T-cell (primary cell): ENCODE results near the gene CNPY4. TPM values are rescaled to one million over a fixed set of nuclear protein-coding genes. Genes with fewer than 3 reads are reported as not detected.

Source experiments
- ATAC-seq, 4 experiments: fragments of 200-7000 bp in 3 of 4; fragments of 150-1000 bp in 1 of 4; cut with Tn5 transposase; replicated peaks in 1 of 4; 1 replicate in 3 of 4; 2 replicates in 1 of 4; pipeline ENCODE4 v1.10.0; 2021; ENCODE audit warnings: moderate library complexity in 3 of 4, mild to moderate bottlenecking in 2 of 4, moderate number of reproducible peaks in 1 of 4
- CTCF ChIA-PET, 2 donors: fragments of 300-600 bp; sonication (Branson Sonifier 250); formaldehyde crosslinking; loops; one replicate each; lab custom pipeline; 2022; ENCODE audit warnings: antibody characterized with exemption in 2 of 2; lab: Charles Lee
- POLR2A ChIA-PET, 2 donors: fragments of 300-600 bp; sonication (Branson Sonifier 250); formaldehyde crosslinking; loops; one replicate each; lab custom pipeline; 2022; ENCODE audit warnings: antibody characterized with exemption in 2 of 2; lab: Charles Lee
- DNase-seq, 35 experiments: peaks; one replicate each; pipeline versions ENCODE4 v3.0.0 to v3.0.0-alpha.2; 2013 to 2023
- H3K27ac ChIP-seq: one replicate; pipeline ENCODE4 v1.5.1; 2013; ENCODE audit warnings: low read length
- H3K27me3 ChIP-seq, 2 experiments: replicated peaks in 1 of 2; 1 replicate in 1 of 2; 2 replicates in 1 of 2; pipeline versions ENCODE4 v1.6.1 to v1.7.0; 2013; ENCODE audit warnings: low read length in 1 of 2, mixed read lengths in 1 of 2; ENCODE audit not compliant: control insufficient read depth in 2 of 2, insufficient read depth in 2 of 2; ENCODE audit errors: extremely low read depth in 1 of 2
- H3K36me3 ChIP-seq, 2 donors: 1 replicate in 1 of 2; 2 replicates in 1 of 2; pipeline versions ENCODE4 v1.6.1 to v1.7.0; 2013; ENCODE audit warnings: low read length in 1 of 2; ENCODE audit not compliant: control insufficient read depth in 2 of 2, insufficient read depth in 1 of 2; ENCODE audit errors: extremely low read depth in 1 of 2
- H3K4me1 ChIP-seq, 2 experiments: 1 replicate in 1 of 2; 2 replicates in 1 of 2; pipeline versions ENCODE4 v1.6.1 to v1.7.0; 2013; ENCODE audit warnings: low read length in 2 of 2, mixed read lengths in 1 of 2; ENCODE audit not compliant: insufficient read depth in 2 of 2, control insufficient read depth in 1 of 2; ENCODE audit errors: extremely low read depth in 1 of 2
- H3K4me3 ChIP-seq, 2 donors: 1 replicate in 1 of 2; 2 replicates in 1 of 2; pipeline versions ENCODE4 v1.5.1 to v1.7.0; 2013; ENCODE audit warnings: mild to moderate bottlenecking in 2 of 2, low read length in 1 of 2, moderate library complexity in 1 of 2; ENCODE audit not compliant: control insufficient read depth in 1 of 2; ENCODE audit errors: extremely low read depth in 1 of 2
- H3K9me3 ChIP-seq: 2 replicates; pipeline ENCODE4 v1.7.0; 2013
- H3K27ac Mint-ChIP-seq, 2 donors: one replicate each; pipeline ENCODE4 v1.8.0; 2020 to 2021; ENCODE audit warnings: mild to moderate bottlenecking in 2 of 2, mixed read lengths in 2 of 2
- H3K27me3 Mint-ChIP-seq, 2 donors: one replicate each; pipeline ENCODE4 v1.8.0; 2021 to 2022; ENCODE audit warnings: mixed read lengths in 2 of 2
- H3K36me3 Mint-ChIP-seq: one replicate; pipeline ENCODE4 v1.8.0; 2021; ENCODE audit warnings: mixed read lengths
- H3K4me1 Mint-ChIP-seq, 3 donors: one replicate each; pipeline ENCODE4 v1.8.0; 2020 to 2022; ENCODE audit warnings: mixed read lengths in 3 of 3, mild to moderate bottlenecking in 1 of 3
- H3K4me3 Mint-ChIP-seq, 3 donors: one replicate each; pipeline ENCODE4 v1.8.0; 2020 to 2022; ENCODE audit warnings: mild to moderate bottlenecking in 3 of 3, mixed read lengths in 3 of 3, moderate library complexity in 3 of 3
- H3K9me3 Mint-ChIP-seq, 3 donors: one replicate each; pipeline ENCODE4 v1.8.0; 2020 to 2022; ENCODE audit warnings: mixed read lengths in 3 of 3
- WGBS: methylation state at CpG from one replicate; pipeline ENCODE4 v1.1.5; 2013; ENCODE audit warnings: missing lambda C conversion rate; ENCODE audit not compliant: insufficient coverage; 5-methylcytosine and 5-hydroxymethylcytosine counted together
- total RNA-seq, 35 experiments: library from RNA in 6 of 35; stranded (reverse) in 6 of 35; fragments of 120-200 nt in 1 of 35; gene quantifications; one replicate each; pipeline versions ENCODE4 v1.2.1 to v1.2.4 and lab custom pipeline; 2013 to 2026

CNPY4 gene
- total RNA-seq, 5 donors from 2014 or later (not counting 1 experiment from before 2014, with no cell fraction given): 23.9 to 90.0 (median 79.6) TPM

- peaks cover 16 to 30% (median 24%) of the 10 kb centered on the region in 3 donors for H3K4me1 Mint-ChIP-seq
- peak overlapping the region; percentile 87 for H3K27ac ChIP-seq
- peaks cover 38% of the 10 kb centered on the region for H3K36me3 Mint-ChIP-seq
Observed at GRCh38 chr7:100089458-100090196, 29.8 kb upstream of the CNPY4 start.

GRCh38 chr7:100090527-100091410 lies 28.7 kb upstream of the CNPY4 start:
- H3K27me3 Mint-ChIP-seq: no peaks in the 10 kb centered on the region
- no peaks in the 10 kb centered on the region for H3K9me3 Mint-ChIP-seq
- ATAC-seq (no peak), DNase-seq (no peak)
- no peaks in the 10 kb centered on the region for H3K9me3 ChIP-seq
- H3K27me3 ChIP-seq: no peaks in the 10 kb centered on the region
- peak overlapping the region; percentile 8 to 14 for H3K27ac Mint-ChIP-seq
- H3K36me3 Mint-ChIP-seq: peaks cover 46% of the 10 kb centered on the region
- 85% methylated on average over 9 of the region's 14 CpGs for WGBS
- H3K36me3 ChIP-seq: peaks cover 29 to 56% of the 10 kb centered on the region in 2 donors
- ChIA-PET POLR2A (interaction anchor here in 1 of 2 donors (0.6 kb wide), 1 partner anchor 20 kb away, joined by 3 read pairs; no protein-coding TSS in a partner anchor), CTCF (interaction anchor here (0.5 to 0.7 kb wide), 2 partner anchors 8 to 39 kb away, joined by 4 to 6 read pairs; no protein-coding TSS in a partner anchor)
- no peak overlapping the region for H3K4me3 ChIP-seq
- H3K4me1 Mint-ChIP-seq: peaks cover 20 to 32% (median 31%) of the 10 kb centered on the region in 3 donors
- H3K4me1 ChIP-seq: peaks cover 5 to 18% of the 10 kb centered on the region in 2 experiments
- no peak overlapping the region for H3K27ac ChIP-seq
- H3K4me3 Mint-ChIP-seq: peak overlapping the region; percentile 21 to 91 (median 58)

More at GRCh38 chr7:100089458-100090196, 29.8 kb upstream of the CNPY4 start:
- 49% methylated on average over 2 of the region's 7 CpGs for WGBS
- no peak for ATAC-seq
- Mint-ChIP-seq H3K4me3 (peak overlapping the region; percentile 85 to 91 (median 88)), H3K27me3 (no peaks in the 10 kb centered on the region), H3K27ac (peak overlapping the region; percentile 88 to 95), H3K9me3 (no peaks in the 10 kb centered on the region)
- POLR2A ChIA-PET: interaction anchor here (0.6 to 1.0 kb wide), 2 partner anchors 35 to 170 kb away, joined by 3 to 6 read pairs; no protein-coding TSS in a partner anchor
- H3K27me3 ChIP-seq: no peaks in the 10 kb centered on the region
- peaks cover 24 to 45% of the 10 kb centered on the region in 2 donors for H3K36me3 ChIP-seq
- peak overlapping the region; percentile 79 to 97 for H3K4me3 ChIP-seq
- peaks cover 5 to 18% of the 10 kb centered on the region in 2 experiments for H3K4me1 ChIP-seq
- H3K9me3 ChIP-seq: no peaks in the 10 kb centered on the region
- CTCF ChIA-PET: no interaction called here
- DNase-seq: no peak

GRCh38 chr7:100091411-100092181 lies 27.8 kb upstream of the CNPY4 start:
- Mint-ChIP-seq H3K36me3 (peaks cover 49% of the 10 kb centered on the region), H3K27ac (peak overlapping the region; percentile 8 to 14), H3K27me3 (no peaks in the 10 kb centered on the region), H3K4me1 (peaks cover 21 to 33% (median 32%) of the 10 kb centered on the region in 3 donors), H3K4me3 (no peak overlapping the region), H3K9me3 (no peaks in the 10 kb centered on the region)
- H3K36me3 ChIP-seq: peaks cover 29 to 63% of the 10 kb centered on the region in 2 donors
- CTCF ChIA-PET: interaction anchor here (1.0 to 1.3 kb wide), 2 partner anchors 9 kb away, joined by 3 to 4 read pairs; no protein-coding TSS in a partner anchor
- POLR2A ChIA-PET: no interaction called here
- DNase-seq (no peak), ATAC-seq (no peak)
- H3K4me1 ChIP-seq: peaks cover 5 to 18% of the 10 kb centered on the region in 2 experiments
- WGBS: 88% methylated on average over 13 of the region's 19 CpGs
- H3K9me3 ChIP-seq: no peaks in the 10 kb centered on the region
- H3K4me3 ChIP-seq: no peak overlapping the region
- no peaks in the 10 kb centered on the region for H3K27me3 ChIP-seq
- no peak overlapping the region for H3K27ac ChIP-seq

GRCh38 chr7:100093054-100093453 lies 26.4 kb upstream of the CNPY4 start:
- H3K27me3 ChIP-seq: no peaks in the 10 kb centered on the region
- peaks cover 5 to 13% of the 10 kb centered on the region in 2 experiments for H3K4me1 ChIP-seq
- Mint-ChIP-seq H3K9me3 (no peaks in the 10 kb centered on the region), H3K36me3 (peaks cover 60% of the 10 kb centered on the region), H3K27ac (no peak overlapping the region), H3K4me1 (peaks cover 30 to 39% (median 35%) of the 10 kb centered on the region in 3 donors), H3K4me3 (no peak overlapping the region), H3K27me3 (no peaks in the 10 kb centered on the region)
- peaks cover 40 to 77% of the 10 kb centered on the region in 2 donors for H3K36me3 ChIP-seq
- 60% methylated on average over 1 of the region's 8 CpGs for WGBS
- no peak for DNase-seq
- H3K27ac ChIP-seq: no peak overlapping the region
- ChIA-PET POLR2A (no interaction called here), CTCF (interaction anchor here in 1 of 2 donors (1.3 kb wide), 1 partner anchor 10 kb away, joined by 4 read pairs; no protein-coding TSS in a partner anchor)
- H3K4me3 ChIP-seq: no peak overlapping the region
- no peaks in the 10 kb centered on the region for H3K9me3 ChIP-seq
- ATAC-seq: no peak

GRCh38 chr7:100093498-100093897 lies 25.9 kb upstream of the CNPY4 start:
- POLR2A ChIA-PET: no interaction called here
- peaks cover 44 to 82% of the 10 kb centered on the region in 2 donors for H3K36me3 ChIP-seq
- peaks cover 3 to 13% of the 10 kb centered on the region in 2 experiments for H3K4me1 ChIP-seq
- Mint-ChIP-seq H3K36me3 (peaks cover 65% of the 10 kb centered on the region), H3K4me3 (no peak overlapping the region), H3K9me3 (no peaks in the 10 kb centered on the region), H3K27me3 (no peaks in the 10 kb centered on the region), H3K27ac (peak overlapping the region in 1 of 2 donors; percentile 6), H3K4me1 (peaks cover 34 to 38% (median 35%) of the 10 kb centered on the region in 3 donors)
- no peak overlapping the region for H3K4me3 ChIP-seq
- H3K9me3 ChIP-seq: no peaks in the 10 kb centered on the region
- DNase-seq (no peak), ATAC-seq (no peak)
- no peak overlapping the region for H3K27ac ChIP-seq
- 85% methylated on average over 11 of the region's 13 CpGs for WGBS
- CTCF ChIA-PET: no interaction called here
- no peaks in the 10 kb centered on the region for H3K27me3 ChIP-seq
